Muscle of arm (tissue), 12 donors: ENCODE results near the gene KCNK7. TPM values are rescaled to one million over a fixed set of nuclear protein-coding genes. Genes with fewer than 3 reads are reported as not detected.

Source experiments
- polyA plus RNA-seq, 12 donors: library from polyadenylated mRNA; unstranded; fragments of 120-200 nt; gene quantifications; one replicate each; pipeline ENCODE4 v1.2.1, GENCODE V29; 2013; ENCODE audit not compliant: insufficient read length in 12 of 12

The KCNK7 gene
- polyA plus RNA-seq, 12 donors, result 0.27 to 1.8 (median 0.99) TPM; not detected in 2

Other genes with a start within 250 kb of the KCNK7 start
- gene TIGD3, start 241.0 kb downstream of the KCNK7 start, polyA plus RNA-seq, result under 1 TPM in 9 of 12 donors, not detected in 3; 0.11 to 0.30 (median 0.24) TPM
- 10 to 100 TPM in 1 of 12 donors, 1 to 10 TPM in 10, not detected in 1; 4.2 to 13.5 (median 7.0) TPM for gene SLC25A45, start 213.2 kb downstream of the KCNK7 start, polyA plus RNA-seq
- gene FRMD8, start 209.2 kb downstream of the KCNK7 start, polyA plus RNA-seq, result 10 to 100 TPM in 5 of 12 donors, 1 to 10 TPM in 6, not detected in 1; 7.2 to 18.0 (median 9.8) TPM
- gene NEAT1, start 173.0 kb downstream of the KCNK7 start, polyA plus RNA-seq, result 100 to 1,000 TPM in 5 of 12 donors, 10 to 100 TPM in 7; 34.5 to 182 (median 65.4) TPM
- 100 to 1,000 TPM; 102 to 554 (median 247) TPM for gene MALAT1, start 96.8 kb downstream of the KCNK7 start, polyA plus RNA-seq
- gene SCYL1, start 70.7 kb downstream of the KCNK7 start, polyA plus RNA-seq, result 10 to 100 TPM in 11 of 12 donors, not detected in 1; 34.0 to 60.9 (median 40.9) TPM
- 100 to 1,000 TPM in 9 of 12 donors, 10 to 100 TPM in 2, not detected in 1; 95.8 to 250 (median 124) TPM for gene LTBP3, start 37.4 kb downstream of the KCNK7 start, polyA plus RNA-seq
- gene ZNRD2, start 25.3 kb downstream of the KCNK7 start, polyA plus RNA-seq, result 10 to 100 TPM in 11 of 12 donors, not detected in 1; 44.9 to 82.2 (median 57.8) TPM
- 10 to 100 TPM in 11 of 12 donors, not detected in 1; 22.5 to 55.2 (median 29.4) TPM for gene FAM89B, start 23.3 kb downstream of the KCNK7 start, polyA plus RNA-seq
- 100 to 1,000 TPM; 153 to 369 (median 276) TPM for gene EHBP1L1, start 19.7 kb downstream of the KCNK7 start, polyA plus RNA-seq
- gene MAP3K11, start 18.4 kb upstream of the KCNK7 start, polyA plus RNA-seq, result 10 to 100 TPM in 11 of 12 donors, not detected in 1; 22.6 to 58.3 (median 27.6) TPM
- gene PCNX3, start 20.0 kb upstream of the KCNK7 start, polyA plus RNA-seq, result 100 to 1,000 TPM in 1 of 12 donors, 10 to 100 TPM in 10, 1 to 10 TPM in 1; 9.8 to 155 (median 15.6) TPM
- 10 to 100 TPM in 11 of 12 donors, not detected in 1; 23.3 to 56.0 (median 33.6) TPM for gene SIPA1, start 42.3 kb upstream of the KCNK7 start, polyA plus RNA-seq
- 10 to 100 TPM in 11 of 12 donors, not detected in 1; 34.7 to 75.7 (median 39.8) TPM for gene RELA, start 67.1 kb upstream of the KCNK7 start, polyA plus RNA-seq
- gene KAT5, start 116.5 kb upstream of the KCNK7 start, polyA plus RNA-seq, result 10 to 100 TPM in 11 of 12 donors, not detected in 1; 28.8 to 51.0 (median 38.1) TPM
- 10 to 100 TPM in 11 of 12 donors, not detected in 1; 18.3 to 35.0 (median 22.9) TPM for gene RNASEH2C, start 125.0 kb upstream of the KCNK7 start, polyA plus RNA-seq
- gene AP5B1, start 185.2 kb upstream of the KCNK7 start, polyA plus RNA-seq, result 1 to 10 TPM in 11 of 12 donors, not detected in 1; 1.2 to 7.0 (median 1.8) TPM
- 1 to 10 TPM in 3 of 12 donors, under 1 TPM in 4, not detected in 5; 0.07 to 8.2 (median 0.44) TPM for gene OVOL1, start 191.3 kb upstream of the KCNK7 start, polyA plus RNA-seq
- 1 to 10 TPM in 6 of 12 donors, under 1 TPM in 4, not detected in 2; 0.84 to 3.2 (median 1.2) TPM for gene SNX32, start 238.2 kb upstream of the KCNK7 start, polyA plus RNA-seq